NB4 (cell line): ENCODE results near the gene TMC2.
A peak's percentile ranks its signal among the peaks of the same experiment; 100 is the strongest.

ENCODE experiments used
- DNase-seq: peaks from one replicate; pipeline ENCODE4 v3.0.0; 2010; ENCODE audit warnings: low read depth
- H3K4me3 ChIP-seq: one replicate; pipeline ENCODE4 v1.5.1; 2011; ENCODE audit warnings: mild to moderate bottlenecking, low read depth, low read length, moderate library complexity
- CTCF ChIP-seq: IDR thresholded peaks from one replicate; pipeline ENCODE4 v1.5.1; 2012; ENCODE audit warnings: low read depth, low read length
- MAX ChIP-seq: IDR thresholded peaks from 2 replicates; pipeline ENCODE4 v1.6.1; 2011; ENCODE audit warnings: low read depth, low read length
- MYC ChIP-seq: IDR thresholded peaks from 2 replicates; pipeline ENCODE4 v1.6.1; 2011; ENCODE audit warnings: low read depth, low read length
- POLR2A ChIP-seq: IDR thresholded peaks from 2 replicates; pipeline ENCODE4 v1.6.1; 2011; ENCODE audit warnings: mild to moderate bottlenecking; ENCODE audit not compliant: insufficient read length; ENCODE audit errors: extremely low read depth

Gene TMC2

GRCh38 chr20:2684817-2685216 lies 148.4 kb downstream of the TMC2 start:
- TF ChIP-seq MYC (peak; percentile 82; the same call in 1 of the 2 replicates), MAX (peak; percentile 58; the same call in 1 of the 2 replicates)
- peak; percentile 95 for DNase-seq

GRCh38 chr20:2687514-2687913 lies 151.1 kb downstream of the TMC2 start:
- no peak for TF ChIP-seq POLR2A
- peak; percentile 30; the same call in 1 of the 2 replicates for TF ChIP-seq MAX
- no peak overlapping the region for H3K4me3 ChIP-seq
- no peak for DNase-seq

More at GRCh38 chr20:2684817-2685216, 148.4 kb downstream of the TMC2 start:
- H3K4me3 ChIP-seq = peak overlapping the region; percentile 49

GRCh38 chr20:2688041-2688591 lies 151.7 kb downstream of the TMC2 start:
- DNase-seq = peak; percentile 95
- TF ChIP-seq CTCF (peak; percentile 95), MYC (peak; percentile 93), POLR2A (peak; percentile 11), MAX (peak; percentile 83)
- peak overlapping the region; percentile 8 for H3K4me3 ChIP-seq

- no peak overlapping the region for H3K4me3 ChIP-seq
- no peak for TF ChIP-seq POLR2A
- no peak for TF ChIP-seq MYC
- no peak for TF ChIP-seq CTCF
- TF ChIP-seq MAX = no peak
- DNase-seq = no peak
These were observed 153.8 kb downstream of the TMC2 start for GRCh38 chr20:2690213-2690612.

GRCh38 chr20:2690718-2691117 lies 154.3 kb downstream of the TMC2 start:
- TF ChIP-seq CTCF (no peak), POLR2A (no peak), MYC (no peak), MAX (no peak)
- no peak for DNase-seq

GRCh38 chr20:2691127-2691526 lies 154.8 kb downstream of the TMC2 start:
- no peak for DNase-seq
- TF ChIP-seq MYC (no peak), MAX (no peak), CTCF (no peak), POLR2A (no peak)
- no peak overlapping the region for H3K4me3 ChIP-seq

More at GRCh38 chr20:2690718-2691117, 154.3 kb downstream of the TMC2 start:
- H3K4me3 ChIP-seq = no peak overlapping the region
